Sigmoid colon (tissue), 4 donors: ENCODE measurements around the gene LCN2.

Source experiments
- POLR2AphosphoS5 ChIP-seq, 4 donors: sonication (generic); formaldehyde crosslinking; IDR thresholded peaks; one replicate each; pipeline ENCODE4 v1.6.1; 2017; ENCODE audit warnings: antibody characterized with exemption in 4 of 4
- TF ChIP-seq, protein P1 (sequence below), 4 experiments: fragments of 450-650 bp in 3 of 4; fragments of 200-600 bp in 1 of 4; IDR thresholded peaks; one replicate each; pipeline ENCODE4 v1.5.1; 2016 to 2019; ENCODE audit warnings: antibody characterized with exemption in 4 of 4, mild to moderate bottlenecking in 3 of 4, moderate library complexity in 2 of 4

DNA sequence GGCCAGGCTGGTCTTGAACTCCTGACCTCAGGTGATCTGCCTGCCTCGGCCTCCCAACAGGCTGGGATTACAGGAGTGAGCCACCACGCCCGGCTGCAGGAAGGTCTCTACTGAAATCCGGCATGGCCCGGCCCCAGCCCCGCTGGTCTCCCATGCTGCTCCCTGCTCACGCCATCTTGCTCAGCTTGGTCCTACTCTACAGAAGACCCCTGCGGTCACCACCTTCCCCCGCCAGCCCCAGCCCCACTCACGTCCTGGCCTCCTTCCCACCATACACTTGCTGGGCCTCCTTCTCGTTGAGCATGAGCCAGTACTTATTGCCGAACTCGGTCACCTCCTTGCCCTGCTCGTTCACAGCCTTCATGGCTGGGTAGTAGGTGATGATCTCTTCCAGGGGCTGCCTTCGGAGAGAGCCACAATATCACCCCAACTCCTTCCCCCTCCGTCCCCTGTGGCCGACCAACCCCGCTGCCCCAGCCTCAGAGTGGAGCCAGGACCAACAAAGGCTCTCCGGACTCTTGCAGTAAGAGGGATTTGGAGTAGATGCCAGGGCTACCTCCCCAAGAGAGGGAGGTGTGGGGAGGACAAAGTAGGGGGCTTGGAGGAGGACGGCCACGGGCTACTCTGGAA is 25.7 kb upstream of the LCN2 start:
- TF ChIP-seq, protein P1, sequence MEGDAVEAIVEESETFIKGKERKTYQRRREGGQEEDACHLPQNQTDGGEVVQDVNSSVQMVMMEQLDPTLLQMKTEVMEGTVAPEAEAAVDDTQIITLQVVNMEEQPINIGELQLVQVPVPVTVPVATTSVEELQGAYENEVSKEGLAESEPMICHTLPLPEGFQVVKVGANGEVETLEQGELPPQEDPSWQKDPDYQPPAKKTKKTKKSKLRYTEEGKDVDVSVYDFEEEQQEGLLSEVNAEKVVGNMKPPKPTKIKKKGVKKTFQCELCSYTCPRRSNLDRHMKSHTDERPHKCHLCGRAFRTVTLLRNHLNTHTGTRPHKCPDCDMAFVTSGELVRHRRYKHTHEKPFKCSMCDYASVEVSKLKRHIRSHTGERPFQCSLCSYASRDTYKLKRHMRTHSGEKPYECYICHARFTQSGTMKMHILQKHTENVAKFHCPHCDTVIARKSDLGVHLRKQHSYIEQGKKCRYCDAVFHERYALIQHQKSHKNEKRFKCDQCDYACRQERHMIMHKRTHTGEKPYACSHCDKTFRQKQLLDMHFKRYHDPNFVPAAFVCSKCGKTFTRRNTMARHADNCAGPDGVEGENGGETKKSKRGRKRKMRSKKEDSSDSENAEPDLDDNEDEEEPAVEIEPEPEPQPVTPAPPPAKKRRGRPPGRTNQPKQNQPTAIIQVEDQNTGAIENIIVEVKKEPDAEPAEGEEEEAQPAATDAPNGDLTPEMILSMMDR (IDR thresholded peaks at IDR 0.05): no peak
- TF ChIP-seq POLR2AphosphoS5 (IDR thresholded peaks at IDR 0.05): no peak
